Left colon (tissue), 2 donors: Measurements from ENCODE around the gene JAKMIP1. TPM values are rescaled to one million over a fixed set of nuclear protein-coding genes. Genes with fewer than 3 reads are reported as not detected.

Experiments
- ATAC-seq: fragments of 200-7000 bp; cut with Tn5 transposase; one replicate; pipeline ENCODE4 v1.9.1; 2020; ENCODE audit warnings: mild to moderate bottlenecking, moderate library complexity
- DNase-seq, 2 donors: peaks; one replicate each; pipeline ENCODE4 v3.0.0-alpha.2; 2020
- intact Hi-C, 2 donors: fragments of 100-400 bp; cut with DNase I in 1 of 2; cut with micrococcal nuclease in 1 of 2; formaldehyde crosslinking; loops; one replicate each; pipeline versions ENCODE4 v1.11.2 to v1.14.0; 2022; cut with DNase I, micrococcal nuclease
- total RNA-seq, 2 donors: library from RNA; stranded (reverse); fragmentation: NEBNext Ultra II Directional; extraction: Animal tissue kit (Norgen Biotek cat#: 25700); gene quantifications; one replicate each; pipeline ENCODE4 v1.2.1, GENCODE V29; 2021
- donor health status: DM: no; HTN: no; CAD: no.
- donor health status: DM: yes; HTN: yes; CAD: no.

JAKMIP1 gene
- total RNA-seq, 2 donors from 2014 or later = 0.37 to 0.42 TPM

DNA sequence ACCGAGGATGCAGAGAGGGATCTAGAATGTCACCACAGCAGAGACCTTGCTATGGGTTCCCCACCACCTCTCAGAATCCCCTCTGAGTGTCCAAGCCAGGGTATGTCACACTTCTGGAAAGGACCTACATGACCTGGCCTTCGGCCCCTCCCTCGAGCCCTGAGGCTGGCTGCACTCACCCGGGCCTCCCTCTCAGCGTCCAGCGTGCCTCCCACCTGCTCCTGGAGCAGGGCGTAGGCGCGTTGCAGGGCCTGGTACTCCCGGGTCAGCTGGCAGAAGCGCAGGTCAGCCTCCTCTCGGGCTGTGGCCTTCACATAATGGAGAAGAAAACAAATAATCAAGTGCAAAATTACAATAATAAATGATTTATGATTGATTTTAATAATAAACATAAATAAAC, 138.2 kb downstream of the JAKMIP1 start:
- ATAC-seq (no peak), DNase-seq (no peak)
- intact Hi-C loops = no loop called here

- DNase-seq (no peak), ATAC-seq (no peak)
- intact Hi-C loops = no loop called here
These were observed 141.0 kb downstream of the JAKMIP1 start for GRCh38 chr4:6059375-6059805.

GRCh38 chr4:6058531-6059374, 141.6 kb downstream of the JAKMIP1 start:
- ATAC-seq (no peak), DNase-seq (no peak)
- intact Hi-C loops = no loop called here

- DNase-seq (no peak), ATAC-seq (no peak)
- intact Hi-C loops = no loop called here
These were observed 143.2 kb downstream of the JAKMIP1 start for GRCh38 chr4:6056976-6057766.

DNA sequence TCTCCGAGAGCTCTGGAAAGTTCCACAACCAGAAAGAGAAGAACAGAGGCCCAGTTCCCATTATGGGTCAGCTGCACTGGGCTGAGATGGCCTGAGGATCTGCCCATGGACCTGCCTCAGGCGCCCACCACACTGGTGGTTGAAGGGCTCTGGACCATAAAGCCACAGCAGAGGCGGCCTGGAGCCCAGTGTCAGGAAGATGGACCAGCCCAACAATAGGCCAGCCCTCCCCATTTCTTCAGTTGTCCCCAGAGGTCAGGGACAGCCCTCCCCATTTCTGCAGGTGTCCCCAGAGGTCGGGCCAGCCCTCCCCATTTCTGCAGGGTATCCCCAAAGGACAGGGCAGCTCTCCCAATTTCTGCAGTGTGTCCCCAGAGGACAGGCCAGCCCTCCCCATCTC, 144.9 kb downstream of the JAKMIP1 start:
- DNase-seq (no peak), ATAC-seq (no peak)
- intact Hi-C loops = no loop called here

GRCh38 chr4:6055030-6055429, 145.3 kb downstream of the JAKMIP1 start:
- ATAC-seq (no peak), DNase-seq (no peak)
- intact Hi-C loops = no loop called here

DNA sequence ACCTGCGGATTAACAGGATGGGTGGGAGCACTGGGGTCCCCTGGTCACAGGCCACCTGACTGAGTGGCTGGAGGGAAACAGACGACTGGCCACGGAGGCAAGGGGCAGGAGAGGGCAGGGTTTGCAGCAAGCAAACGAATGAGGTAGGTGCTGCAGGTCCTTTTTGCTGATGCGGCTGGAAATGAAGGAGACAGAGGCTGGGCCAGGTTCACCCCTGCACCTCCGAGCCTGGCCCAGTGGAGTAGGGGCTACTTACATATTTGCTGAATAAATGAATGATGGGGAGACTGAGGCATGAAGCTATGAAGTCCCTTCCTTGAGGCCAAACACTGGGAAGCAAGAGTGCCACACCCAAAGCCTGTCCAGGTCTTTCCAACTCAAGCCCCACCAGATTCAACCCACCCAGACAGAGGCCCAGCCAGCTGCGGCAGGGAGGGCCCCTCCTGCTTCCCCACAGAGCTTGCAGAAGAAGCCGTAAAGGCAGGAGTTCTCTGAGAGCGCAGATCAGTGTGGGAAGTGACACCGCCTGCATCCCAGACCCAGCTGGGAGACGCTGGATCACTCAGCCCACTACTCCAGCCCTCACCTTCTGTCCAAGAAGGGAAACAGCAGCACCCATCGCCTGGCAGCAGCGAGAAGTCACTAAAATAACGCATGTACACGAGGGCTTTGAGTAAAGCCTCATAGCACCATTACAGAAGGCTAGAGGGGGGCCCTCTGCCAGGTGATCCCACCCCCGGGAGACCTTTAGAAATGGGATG, 146.0 kb downstream of the JAKMIP1 start:
- DNase-seq = no peak
- ATAC-seq = no peak
- intact Hi-C loops = no loop called here

- DNase-seq (no peak), ATAC-seq (no peak)
- intact Hi-C loops = no loop called here
These were observed 147.7 kb downstream of the JAKMIP1 start for GRCh38 chr4:6052679-6053078.

DNA sequence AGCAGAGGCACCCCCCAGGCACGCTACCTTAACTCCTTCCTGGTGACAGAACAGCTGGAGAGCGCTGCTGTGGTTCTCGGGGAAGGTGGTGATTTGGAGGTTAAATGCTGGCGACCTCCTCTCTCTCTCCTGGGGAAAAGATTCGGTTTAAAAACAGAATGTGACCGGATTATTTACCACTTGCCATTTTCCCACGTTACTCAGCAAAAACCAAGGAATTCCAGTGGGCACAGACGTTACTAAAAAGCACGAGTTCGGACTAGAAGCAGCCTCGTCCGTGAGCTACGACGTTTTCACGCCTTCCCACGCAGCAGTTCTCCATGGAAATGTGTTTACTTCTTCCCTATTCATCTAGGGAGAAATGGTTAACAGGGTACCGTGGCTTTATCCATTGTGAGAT, 149.8 kb downstream of the JAKMIP1 start:
- ATAC-seq (no peak), DNase-seq (no peak)
- intact Hi-C loops = no loop called here

- DNase-seq = no peak
- ATAC-seq = no peak
- intact Hi-C loops = no loop called here
These were observed 150.4 kb downstream of the JAKMIP1 start for GRCh38 chr4:6049985-6050384.

- no peak for DNase-seq
- no peak for ATAC-seq
- intact Hi-C loops = no loop called here
These were observed 151.1 kb downstream of the JAKMIP1 start for GRCh38 chr4:6049278-6049677.

DNA sequence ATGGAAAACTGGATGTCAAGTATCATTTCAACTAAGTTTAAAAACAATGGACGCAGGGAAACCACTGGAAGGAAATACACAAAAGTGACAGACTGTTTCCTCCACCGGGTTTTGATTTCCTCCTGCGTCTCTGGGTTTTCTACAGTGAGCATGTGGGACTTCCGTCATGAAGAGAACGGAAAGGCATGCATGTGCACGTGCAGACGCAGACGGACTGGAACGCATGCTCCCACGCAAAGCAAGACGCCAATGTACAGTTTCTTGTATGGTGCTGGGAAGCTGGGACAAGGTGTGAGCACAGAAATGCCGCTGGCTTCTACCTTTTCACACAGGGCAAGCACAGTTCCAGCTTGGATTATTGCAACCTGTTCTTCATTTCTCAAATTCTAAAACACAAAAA, 151.8 kb downstream of the JAKMIP1 start:
- no peak for ATAC-seq
- intact Hi-C loops = no loop called here
- no peak for DNase-seq

DNA sequence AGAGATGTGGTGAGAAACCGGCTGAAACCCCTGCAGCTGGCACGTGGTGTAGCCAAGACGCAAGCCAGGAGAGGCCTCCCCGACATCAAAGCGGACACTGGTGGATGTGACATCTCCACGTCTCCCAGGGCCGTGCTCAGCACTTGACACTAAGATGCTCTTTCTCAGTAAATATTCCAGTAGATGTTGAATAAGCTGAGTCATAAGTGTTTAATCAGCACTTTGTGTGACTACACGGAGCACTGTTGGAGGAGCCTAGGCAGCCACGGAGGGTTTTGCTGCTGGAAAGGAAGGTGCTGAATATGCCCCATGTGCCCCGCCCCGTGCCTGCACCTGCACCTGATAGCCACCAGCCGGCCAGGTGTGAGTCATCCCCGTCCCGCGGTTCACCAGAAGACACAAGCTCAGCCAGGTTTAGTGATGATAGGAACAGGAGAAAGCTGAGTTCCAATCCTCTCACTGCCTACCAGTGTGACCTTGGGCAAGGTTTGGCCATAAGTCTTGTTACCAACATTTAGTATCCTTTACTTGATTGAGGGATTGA, 153.1 kb downstream of the JAKMIP1 start:
- DNase-seq (no peak), ATAC-seq (no peak)
- intact Hi-C loops = no loop called here

DNA sequence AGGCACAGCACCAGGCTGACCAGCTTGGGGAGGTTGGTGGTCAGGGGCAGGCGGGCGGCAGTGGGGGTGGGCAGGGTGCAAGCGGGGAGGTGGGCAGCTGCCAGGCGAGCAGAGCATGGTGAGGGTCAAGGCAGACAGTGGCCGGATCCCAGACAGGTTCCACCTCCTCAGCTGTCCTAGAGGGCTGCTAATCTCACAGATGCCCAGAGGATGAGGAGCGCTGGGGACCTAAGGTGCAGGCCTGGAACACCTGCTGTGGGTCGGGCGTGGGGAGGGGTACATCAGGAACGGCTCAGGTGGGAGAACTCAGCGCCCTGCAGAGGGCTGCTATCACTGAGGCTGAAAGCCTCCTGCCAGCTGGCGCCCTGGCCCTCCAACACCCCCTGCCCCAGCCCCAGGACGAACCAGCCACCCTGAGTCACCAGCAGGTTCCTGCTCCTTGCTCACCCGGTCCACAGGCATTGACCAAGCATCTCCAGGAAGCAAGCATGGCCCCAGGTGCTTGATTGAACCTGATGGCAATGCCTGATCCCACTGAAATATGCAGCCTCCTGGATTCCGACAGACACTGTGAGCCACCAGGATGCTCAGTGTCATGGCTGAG, 153.7 kb downstream of the JAKMIP1 start:
- no peak for ATAC-seq
- no peak for DNase-seq
- intact Hi-C loops = no loop called here

GRCh38 chr4:6044805-6045204, 155.5 kb downstream of the JAKMIP1 start:
- intact Hi-C loops = no loop called here
- ATAC-seq = no peak
- no peak for DNase-seq

GRCh38 chr4:6044276-6044675, 156.1 kb downstream of the JAKMIP1 start:
- no peak for DNase-seq
- intact Hi-C loops = no loop called here
- ATAC-seq = no peak

DNA sequence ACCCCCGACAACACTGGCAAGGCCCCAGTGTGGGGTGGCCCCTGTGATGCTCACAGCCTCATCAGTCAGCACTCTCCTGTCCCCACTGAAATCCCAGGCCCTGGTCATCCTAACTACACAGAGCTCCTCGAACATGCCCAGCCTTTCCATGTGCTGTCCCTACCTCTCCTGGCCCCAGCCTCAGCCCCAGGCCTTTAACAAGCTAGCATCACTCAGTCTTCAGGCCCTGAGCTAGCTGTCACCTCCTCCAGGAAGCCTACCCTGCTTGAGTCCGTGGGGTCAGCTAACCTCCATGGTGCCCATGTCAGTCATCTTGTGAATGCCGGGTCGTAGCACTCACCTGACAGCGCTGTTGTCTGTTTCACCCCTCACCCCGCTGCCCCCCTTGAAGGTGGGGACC, 156.5 kb downstream of the JAKMIP1 start:
- ATAC-seq (no peak), DNase-seq (no peak)
- intact Hi-C loops = no loop called here

DNA sequence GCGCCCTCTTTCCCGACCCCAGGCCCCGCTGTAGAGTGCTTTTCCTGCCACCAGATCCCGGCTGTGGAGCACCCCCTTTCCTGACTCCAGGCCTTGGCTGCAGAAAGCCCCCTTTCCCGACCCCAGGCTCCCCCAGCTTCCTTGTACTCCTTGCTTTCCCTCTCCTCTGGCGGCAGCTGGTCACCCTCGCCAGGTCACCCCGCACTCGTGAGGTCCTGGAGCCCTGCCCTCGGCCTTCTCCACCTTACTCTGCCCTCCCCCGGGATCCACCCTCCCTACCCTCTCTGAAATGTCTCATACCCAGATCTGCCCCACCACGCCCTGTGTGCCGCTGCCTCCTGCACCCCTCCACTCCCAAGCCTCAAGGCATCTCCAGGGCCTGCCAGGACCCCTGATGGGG, 157.2 kb downstream of the JAKMIP1 start:
- no peak for ATAC-seq
- intact Hi-C loops = no loop called here
- DNase-seq = no peak
